Islet precursor cell (in vitro differentiated cells): Measurements from ENCODE around the gene RAMP1.

Source experiments
- DNase-seq: peaks from one replicate; pipeline ENCODE4 v3.0.0-alpha.2; 2018

Gene RAMP1

DNA sequence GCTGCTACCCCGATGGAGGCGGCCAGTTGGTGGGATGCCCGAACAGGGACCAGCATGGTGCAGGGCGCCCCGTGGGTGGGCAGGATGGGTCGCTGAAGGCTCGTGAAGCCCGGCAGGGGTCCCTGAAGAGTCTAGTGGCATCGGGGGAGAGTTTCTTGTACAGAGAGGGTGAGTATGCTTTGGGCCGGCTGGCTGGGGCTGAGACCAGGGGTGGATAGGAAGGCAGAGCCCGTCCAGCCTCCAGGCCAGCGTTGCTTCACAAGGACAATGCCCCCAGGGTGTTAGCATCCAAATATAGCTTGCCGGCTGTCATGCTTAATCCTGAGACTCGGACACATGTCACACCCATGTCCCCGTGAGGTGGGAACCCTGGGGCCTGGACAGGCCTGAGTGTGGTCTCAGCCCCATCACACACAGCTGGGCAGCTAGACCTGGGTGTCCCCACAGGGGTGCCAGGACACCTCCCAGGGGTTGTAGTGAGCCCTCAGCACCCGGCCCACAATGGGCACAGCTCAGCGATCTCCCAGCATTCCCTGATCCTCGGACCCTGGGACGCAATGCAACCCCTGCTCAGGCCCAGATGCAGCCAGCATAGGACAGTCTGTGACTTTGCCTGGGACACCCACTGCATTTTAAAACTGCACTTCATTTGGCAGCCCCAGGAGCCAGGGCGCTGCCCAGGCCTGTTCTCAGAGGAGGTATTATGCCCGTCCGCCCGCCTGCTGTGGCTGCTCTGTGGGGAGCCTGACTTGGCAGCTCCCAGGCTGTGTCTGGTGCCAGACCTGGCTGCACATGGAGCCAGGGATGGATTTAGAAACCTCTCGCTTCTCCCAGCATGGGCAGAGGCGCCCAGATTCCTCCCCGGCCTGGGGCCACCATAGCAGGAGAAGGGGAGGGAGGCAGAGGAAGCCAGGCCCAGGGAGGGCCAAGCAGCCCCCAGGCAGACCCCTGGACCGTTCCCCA is 36.4 kb downstream of the RAMP1 start:
- DNase-seq = peak; percentile 53

DNA sequence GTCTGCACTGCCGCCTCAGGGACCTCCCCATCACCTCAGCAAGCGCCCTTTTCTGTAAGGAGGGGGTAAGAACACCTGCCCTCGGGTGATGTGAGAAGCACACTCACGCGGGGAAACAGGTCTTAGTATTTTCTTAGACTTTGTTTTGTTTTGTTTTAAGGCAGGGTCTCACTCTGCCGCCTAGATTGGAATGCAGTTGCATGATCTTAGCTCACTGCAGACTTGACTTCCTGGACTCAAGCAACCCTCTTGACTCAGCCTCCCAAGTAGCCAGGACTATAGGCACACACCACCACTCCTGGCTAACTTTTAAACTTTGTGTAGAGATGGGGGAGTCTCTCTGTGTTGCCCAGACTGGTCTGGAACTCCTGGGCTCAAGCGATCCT is 37.1 kb downstream of the RAMP1 start:
- no peak for DNase-seq

DNA sequence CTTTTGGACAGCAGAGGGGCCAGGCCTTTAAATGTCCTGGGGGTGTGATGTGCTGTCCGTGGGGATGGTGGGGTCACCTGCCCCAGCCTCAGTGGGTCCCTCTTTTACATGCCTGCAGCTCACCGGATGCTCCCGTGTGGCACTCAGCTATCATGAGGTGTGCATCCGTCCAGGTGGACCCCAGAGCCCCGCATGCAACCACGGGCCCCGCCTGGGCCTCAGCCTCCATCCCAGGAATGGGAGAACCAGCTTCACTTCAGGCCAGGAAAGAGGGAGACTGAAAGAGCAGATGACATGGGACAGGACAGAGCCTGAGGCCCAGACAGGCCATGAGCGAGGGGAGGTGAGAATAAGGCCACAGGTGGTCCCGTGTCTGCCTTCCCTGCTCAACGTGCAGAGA is 37.5 kb downstream of the RAMP1 start:
- no peak for DNase-seq

DNA sequence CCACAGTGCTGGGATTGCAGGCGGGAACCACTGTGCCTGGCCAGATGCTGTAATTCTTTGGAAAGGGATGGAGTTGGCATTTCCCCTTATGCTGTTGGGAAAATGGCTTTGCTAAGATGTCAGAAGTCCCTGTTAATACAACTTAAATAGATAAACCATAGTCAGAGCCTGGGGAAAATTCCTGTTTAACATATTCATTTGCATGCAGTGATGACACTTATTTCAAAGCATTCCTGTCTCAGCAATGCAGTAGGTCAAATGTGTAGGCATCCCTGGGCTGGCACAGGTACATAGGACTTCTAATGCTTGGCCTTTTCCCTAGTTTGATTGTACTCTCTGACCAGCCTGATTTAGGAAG is 38.6 kb downstream of the RAMP1 start:
- DNase-seq = no peak

DNA sequence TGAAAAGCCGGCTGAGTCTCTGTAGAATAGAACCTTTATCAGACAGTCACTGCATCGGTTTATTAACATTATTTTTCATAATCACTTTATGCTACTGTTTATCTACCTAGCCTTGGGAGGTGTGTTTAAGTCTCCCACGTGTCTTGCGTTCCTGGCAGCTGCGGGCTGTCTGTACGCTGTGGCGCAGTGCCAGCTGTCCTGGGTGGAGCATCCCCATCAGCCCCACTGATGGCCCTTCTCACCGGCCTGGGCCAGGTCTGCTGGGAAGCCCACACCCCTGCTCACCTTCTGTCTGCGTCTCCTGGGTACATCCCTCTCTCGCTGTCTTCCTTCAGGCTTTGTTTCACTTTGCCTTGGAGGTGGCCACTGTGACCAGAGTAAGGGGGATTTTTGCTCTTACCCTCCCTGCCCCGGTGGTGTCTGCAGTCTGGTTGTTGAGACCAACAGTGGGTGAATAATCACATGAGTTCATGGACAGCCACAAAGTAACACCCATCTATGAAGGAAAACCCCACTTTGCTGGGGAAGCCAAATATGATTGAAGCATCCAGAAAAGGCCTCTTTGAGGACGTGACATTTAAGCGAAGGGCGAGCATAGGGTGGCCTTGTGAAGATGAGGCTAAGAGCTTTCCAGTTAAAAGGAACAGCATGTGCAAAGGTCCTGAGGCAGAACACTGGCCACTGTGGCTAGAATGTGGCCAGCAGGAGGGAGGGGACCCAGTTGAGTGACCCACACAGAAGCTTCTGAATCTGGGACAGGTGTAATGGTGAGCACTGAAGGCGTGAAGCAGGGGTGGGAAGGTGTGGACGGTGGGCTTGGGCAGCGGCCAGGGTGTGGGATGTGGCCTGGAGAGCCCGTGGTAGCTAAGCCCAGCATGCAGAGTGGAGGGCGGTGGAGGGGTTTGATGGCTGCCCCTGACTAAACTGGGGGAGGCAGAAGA is 41.7 kb downstream of the RAMP1 start:
- DNase-seq = no peak

DNA sequence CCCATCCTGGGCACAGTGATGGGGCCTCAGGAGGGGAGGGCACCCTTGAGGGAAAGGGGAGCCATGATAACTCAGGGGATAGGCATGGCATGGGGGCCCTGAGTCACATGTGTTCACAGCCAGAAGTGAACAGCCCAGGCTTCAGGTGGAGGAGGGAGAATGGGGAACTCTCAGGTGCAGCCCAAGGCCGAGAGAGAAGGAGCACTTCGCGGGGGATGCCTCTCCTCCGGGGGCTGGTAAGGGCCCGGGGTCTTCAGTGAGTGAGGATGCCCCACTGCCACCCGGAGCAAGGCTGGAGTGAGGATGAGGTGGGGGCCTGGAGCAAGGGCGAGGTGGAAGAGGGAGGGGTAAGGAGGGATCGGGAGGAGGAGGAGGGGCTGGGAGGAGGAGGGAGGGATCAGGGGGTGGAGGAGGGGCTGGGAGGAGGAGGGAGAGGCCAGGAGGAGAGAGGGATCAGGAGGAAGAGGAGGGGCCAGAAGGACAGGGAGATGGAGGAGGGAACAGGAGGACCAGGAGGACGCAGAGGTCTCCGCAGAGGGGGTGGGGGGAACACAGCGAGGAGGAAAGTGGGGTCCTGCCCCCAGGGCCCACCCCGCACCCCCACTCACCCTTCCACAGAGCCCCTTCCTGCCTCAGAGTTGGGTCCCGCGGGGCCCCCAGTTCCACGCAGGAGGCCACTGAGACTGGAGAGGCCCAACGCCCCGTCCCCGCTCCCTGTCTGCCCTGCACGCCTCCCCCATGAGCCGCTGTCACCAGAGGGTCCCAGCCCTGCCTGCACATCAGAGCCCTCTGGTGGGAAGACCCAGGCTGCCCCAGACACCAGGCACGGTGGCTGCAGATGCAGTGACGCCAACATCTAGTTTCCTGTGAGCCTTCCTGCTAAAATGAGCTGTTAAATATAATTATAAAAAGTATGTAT is 42.8 kb downstream of the RAMP1 start:
- DNase-seq = no peak

DNA sequence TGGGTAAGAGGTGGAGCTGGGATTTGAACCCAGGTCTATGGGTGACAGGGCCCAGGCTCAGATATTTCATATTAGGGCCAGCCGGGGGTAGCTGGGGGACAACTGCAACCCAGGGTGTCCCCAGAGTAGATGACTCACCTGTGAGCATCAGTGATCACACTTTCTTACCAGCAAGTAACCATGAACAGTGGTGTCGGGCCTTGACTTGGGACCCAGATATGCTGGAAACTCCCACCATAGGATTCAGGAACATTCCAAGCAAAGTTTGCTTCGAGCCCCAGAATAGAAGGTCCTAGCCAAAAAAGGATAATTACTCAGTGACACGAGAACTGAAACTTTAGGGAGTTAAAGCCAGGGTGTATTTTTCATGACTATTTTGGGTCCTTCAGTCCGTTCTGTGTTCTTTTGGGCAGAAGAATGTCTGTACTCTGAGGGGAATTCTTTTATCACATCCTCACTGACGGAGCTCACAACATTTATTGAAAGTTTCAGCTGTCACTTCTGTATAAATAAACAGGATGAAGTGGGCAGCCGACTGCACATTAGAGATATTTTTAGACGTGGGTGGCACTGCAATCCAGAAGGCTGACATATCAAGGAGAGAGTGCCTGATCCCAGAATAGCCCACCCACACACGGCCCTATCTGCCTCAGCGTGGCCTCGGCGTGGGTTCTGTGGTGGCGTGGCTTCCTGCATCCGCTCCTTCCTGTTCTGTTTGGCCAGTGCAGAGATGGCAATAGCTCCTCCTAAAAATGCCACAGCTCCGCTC is 45.6 kb downstream of the RAMP1 start:
- no peak for DNase-seq

DNA sequence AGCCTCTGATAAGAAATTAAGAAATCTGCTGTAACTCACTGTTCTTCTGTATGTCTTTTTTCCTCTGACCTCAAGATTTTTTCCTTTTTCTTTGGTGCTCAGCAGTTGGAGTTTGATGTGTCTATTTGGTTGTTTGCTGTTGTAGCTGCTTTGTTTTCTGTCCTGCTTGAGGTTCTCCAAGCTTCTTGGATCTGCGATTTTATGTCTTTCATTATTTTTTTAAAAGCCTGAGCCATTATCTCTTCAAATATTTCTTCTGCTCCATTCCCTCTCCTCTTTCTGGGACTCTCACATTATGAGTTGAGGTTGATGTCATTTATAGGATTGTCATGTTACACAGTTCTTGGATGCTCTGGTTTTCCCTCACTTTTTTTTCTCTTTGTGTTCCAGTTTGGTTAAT is 47.7 kb downstream of the RAMP1 start:
- DNase-seq = no peak

DNA sequence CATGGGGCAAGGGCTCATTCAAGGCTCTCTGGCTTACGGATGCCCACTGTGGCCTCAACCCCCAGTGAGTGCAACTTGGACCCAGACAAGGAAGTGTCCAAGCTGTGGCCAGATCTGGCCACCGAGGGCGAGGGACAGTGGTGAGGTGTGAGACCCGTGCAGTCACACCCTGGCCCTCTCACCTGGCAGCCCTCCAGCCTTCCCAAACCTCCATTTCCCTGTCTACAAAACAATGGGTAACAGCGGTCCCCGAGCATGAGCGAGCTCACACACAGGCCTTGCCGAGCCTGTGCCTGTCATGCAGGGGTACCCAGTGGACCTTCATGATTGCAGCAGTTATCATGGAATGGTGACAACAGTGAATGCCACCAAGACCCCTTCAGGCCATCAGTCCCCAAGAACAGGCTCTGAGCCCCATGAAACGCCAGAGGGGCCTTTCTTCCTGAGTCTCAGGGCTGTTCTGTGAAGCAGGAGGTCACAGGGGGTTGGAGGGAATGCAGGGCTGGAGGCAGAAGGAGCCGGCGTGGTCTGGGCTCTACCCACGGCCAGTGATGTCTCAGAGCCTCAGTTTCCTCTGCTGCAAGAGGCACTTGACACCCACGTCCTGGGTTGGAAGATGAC is 49.8 kb downstream of the RAMP1 start:
- peak; percentile 38 for DNase-seq

DNA sequence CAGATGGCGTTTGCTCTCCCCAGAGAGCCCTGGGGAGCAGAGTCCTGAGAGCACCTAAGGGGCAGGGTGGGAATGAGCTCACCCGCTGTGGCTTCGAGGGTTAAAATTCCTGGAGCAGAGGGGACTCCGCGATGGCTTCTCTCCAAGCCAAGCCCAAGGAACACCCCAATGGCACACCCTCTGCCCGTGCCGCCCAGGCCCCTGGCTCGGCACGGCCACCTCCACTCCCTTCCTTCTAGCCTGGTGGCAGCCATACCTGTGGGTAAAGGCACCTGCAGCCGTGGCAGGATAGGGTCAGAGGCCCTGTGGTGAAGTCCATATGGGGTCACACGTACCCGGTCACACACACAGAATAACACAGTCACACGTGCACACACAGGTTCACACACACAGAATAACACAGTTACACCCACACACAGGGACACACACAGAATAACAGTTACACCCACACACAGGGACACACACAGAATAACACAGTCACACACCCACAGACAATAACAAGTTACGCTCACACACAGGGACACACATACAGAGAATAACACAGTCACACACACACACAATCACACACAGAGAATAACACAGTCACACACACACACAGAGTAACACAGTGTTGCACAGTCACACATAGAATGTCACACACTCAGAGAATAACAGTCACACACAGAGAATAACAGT is 50.5 kb downstream of the RAMP1 start:
- peak; percentile 22 for DNase-seq

DNA sequence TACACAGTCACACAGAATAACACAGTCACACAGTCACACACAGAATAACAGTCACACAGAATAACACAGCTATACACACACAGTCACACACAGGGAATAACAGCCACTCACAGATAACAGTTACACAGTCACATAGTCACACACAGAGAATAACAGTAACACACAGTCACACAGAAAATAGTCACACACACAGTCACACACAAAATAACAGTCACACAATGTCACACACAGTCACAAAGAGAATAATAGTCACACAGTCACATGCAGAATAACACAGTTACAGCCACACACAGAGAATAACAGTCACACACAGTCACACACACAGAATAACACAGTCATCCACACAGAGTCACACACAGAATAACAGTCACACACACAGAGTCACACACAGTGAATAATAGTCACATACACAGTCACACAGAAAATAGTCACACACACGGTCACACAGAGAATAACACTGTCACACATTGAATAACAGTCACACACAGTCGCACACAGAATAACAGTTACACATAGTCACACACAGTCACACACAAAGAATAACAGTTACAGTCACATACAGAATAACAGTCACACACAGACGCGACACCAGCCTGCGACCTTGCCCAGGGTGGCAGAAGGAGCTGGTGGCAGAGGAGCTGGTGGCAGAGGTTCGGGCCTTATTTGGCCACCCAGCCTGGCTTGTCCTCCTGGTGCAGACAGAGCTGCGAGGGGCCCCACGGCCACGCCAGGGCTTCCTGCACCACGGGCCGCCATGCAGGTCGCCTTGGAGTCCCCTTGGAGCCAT is 51.3 kb downstream of the RAMP1 start:
- DNase-seq = peak; percentile 8

DNA sequence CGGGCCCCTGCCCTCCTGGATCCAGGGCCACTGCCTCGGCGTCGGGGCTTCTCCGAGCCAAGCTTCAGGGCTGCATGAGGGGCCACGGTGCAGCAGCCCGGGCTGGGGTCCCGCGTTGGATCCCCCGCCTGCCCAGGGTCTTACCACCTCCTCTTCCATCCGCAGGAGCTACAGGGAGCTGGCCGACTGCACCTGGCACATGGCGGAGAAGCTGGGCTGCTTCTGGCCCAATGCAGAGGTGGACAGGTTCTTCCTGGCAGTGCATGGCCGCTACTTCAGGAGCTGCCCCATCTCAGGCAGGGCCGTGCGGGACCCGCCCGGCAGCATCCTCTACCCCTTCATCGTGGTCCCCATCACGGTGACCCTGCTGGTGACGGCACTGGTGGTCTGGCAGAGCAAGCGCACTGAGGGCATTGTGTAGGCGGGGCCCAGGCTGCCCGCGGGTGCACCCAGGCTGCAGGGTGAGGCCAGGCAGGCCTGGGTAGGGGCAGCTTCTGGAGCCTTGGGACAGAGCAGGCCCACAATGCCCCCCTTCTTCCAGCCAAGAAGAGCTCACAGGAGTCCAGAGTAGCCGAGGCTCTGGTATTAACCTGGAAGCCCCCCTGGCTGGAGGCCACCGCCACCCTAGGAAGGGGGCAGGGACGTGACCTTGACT is 52.1 kb downstream of the RAMP1 start:
- peak; percentile 40 for DNase-seq

DNA sequence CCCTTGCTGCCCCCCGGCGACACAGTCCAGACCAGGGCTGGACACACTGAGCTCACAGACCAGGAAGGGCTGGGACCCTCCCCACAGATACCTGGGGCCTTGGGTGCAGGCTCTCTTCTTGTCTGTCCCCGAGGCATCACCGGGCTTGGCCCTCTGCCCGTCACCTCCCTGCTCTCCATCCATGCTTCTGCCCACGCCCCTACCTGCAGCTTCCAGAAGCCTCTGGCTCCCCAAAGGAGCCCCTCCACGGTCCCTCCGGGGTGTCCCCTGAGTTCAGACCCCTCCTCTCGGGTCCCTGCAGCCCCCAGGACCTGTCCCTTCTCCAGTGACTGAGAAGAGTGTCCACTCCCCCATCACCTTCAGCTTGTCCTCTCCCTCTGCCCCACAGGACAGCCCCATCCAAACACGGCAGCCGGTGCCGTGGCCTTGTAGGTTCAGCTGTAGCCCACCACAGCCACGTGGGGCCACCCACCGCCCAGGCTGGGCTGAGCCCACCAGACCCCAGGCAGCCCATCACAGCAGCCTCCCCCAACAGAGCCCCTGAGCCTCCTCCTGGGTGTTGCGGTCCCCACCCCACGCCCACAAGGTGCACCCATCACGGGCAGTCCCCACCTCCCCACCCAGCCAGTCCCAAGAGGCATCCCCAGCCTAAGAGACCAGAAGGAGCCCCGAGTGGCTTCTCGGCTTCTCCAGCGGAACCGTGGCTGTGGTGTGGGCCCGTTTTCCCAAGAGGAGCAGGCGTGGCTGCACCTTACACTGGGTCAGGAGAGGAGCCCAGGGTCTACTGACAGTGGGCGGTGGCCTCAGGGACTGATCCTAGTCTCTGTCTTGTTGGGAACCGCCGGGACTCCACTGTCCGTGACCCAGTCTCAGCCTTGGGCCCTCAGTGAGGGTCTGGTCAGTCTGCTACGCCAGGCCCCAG is 53.1 kb downstream of the RAMP1 start:
- DNase-seq = peak; percentile 42

DNA sequence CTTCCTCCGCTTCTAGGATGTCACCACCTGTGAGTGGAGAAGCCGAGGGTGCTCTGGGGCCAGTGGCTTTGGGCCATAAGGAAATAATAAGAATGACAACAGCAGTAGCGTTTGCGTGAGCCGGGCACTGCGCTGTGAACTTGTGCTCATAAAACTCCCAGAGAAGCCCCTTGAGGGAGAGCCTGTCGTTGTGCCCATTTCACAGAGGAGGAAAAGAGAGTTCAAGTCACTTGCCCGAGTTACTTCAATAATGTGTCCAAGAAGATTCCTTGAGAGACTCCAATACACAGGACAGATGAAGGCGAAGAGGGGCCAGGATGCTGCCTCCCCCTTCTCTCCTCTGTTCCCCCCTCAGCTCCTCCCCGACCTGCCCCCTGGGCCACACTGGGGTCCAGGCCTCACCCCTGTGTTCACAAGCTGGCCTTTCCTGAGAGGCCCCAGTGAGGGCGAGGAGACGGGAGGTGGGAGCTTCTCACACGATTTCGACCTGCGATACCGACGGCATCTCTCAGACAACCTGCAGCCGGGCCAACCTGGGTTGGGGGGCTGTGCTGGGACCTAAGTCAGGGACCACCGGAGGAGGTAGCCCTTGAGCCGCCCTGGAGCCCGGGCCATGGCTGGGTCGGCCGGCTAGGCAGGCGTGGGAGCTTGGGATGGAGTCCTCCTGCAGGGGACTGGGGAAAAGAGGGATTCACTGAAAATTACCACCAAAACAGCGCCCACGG is 53.9 kb downstream of the RAMP1 start:
- peak; percentile 45 for DNase-seq

DNA sequence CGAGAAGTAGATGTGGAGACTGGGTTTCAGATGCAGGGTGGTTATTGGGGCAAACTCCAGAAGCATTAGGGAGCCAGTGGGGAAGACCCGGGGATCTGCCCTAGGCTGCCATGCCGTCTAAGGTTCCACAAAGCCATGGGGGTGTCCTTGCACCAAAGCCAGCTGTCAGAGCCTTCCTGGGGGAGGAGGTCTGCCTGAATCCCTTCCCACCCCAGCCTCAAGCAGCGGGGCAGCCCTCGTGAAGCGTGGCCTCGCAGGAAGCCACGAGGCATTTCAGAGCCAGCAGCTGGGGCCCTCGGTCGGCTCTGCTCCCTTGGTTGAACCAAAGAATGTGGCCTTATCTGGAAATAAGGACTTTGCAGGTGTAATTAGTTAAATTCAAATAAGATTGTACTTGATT is 56.2 kb downstream of the RAMP1 start:
- DNase-seq = peak; percentile 29

DNA sequence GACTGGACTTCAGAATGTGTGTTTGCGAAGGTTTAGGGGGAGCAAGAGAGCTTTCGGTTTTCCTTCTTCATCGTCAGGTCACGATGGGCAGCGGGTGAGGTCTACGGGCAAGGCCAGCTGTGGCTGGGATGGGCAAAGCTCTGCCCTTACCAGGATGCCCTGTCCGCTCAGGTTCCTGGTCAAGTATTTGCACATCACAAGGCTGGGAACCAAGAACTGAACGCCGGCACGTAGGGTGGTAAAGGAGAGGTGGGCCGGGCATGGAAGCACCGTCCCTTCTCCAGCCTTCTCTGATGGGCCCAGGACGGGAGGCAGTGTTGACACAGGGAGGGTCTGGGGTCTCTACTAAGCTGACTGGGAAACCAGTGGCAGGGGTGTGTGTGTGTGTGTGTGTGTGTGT is 56.9 kb downstream of the RAMP1 start:
- DNase-seq = no peak

DNA sequence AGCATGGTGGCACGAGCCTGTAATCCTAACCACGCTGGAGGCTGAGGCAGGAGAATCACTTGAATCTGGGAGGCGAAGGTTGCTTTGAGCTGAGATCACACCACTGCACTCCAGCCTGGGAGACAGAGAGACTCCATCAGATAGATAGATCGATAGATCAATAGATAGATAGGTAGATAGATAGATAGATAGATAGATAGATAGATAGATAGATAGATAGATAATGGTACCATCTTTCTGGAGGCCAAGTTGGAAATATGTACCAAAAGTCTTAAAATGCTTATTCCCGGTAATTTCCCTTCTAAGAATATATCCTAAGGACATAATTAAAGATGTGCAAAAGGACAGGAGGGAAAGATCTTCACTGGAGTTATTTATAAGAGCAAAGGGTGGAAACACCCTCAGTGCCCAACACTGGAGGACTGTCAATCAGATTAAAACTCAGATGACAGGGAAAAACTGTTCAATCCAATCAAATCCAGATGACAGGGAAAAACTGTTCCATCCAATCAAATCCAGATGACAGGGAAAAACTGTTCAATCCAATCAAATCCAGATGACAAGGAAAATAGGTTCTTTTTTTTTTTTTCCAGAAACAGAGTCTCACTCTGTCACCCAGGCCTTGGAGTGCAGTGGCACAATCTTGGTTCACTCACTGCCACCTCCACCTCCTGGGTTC is 58.4 kb downstream of the RAMP1 start:
- no peak for DNase-seq
